Ramos (cell line): Measurements from ENCODE around the gene MMP25.

Experiments
- in situ Hi-C: fragments of 300-500 bp; cut with MboI; formaldehyde crosslinking; loops from one replicate; pipeline ENCODE4 v1.14.3; 2022; ENCODE audit warnings: low sequenced_read_pairs; ENCODE audit not compliant: unreplicated experiment

Gene MMP25

GRCh38 chr16:3045758-3046640 lies at the start of gene MMP25:
TSS of gene MMP25 (plus strand) at chr16:3046561. CDS start at chr16:3046918, 357 bp downstream.
- in situ Hi-C loops, result no loop called here

- in situ Hi-C loops, result no loop called here
These were observed 46.4 kb upstream of the MMP25 start for GRCh38 chr16:2999929-3000328.

GRCh38 chr16:3000540-3000939 lies 45.8 kb upstream of the MMP25 start:
- in situ Hi-C loops, result no loop called here

GRCh38 chr16:3001316-3001715 lies 45.0 kb upstream of the MMP25 start:
- in situ Hi-C loops, result no loop called here

- in situ Hi-C loops, result no loop called here
These were observed 42.6 kb upstream of the MMP25 start for GRCh38 chr16:3003582-3004270.

- in situ Hi-C loops, result no loop called here
These were observed 42.0 kb upstream of the MMP25 start for GRCh38 chr16:3004319-3004718.

- in situ Hi-C loops, result no loop called here
These were observed 41.5 kb upstream of the MMP25 start for GRCh38 chr16:3004781-3005284.

- in situ Hi-C loops, result no loop called here
These were observed 39.1 kb upstream of the MMP25 start for GRCh38 chr16:3007059-3007956.

GRCh38 chr16:3007957-3008689 lies 38.2 kb upstream of the MMP25 start:
- in situ Hi-C loops, result no loop called here

GRCh38 chr16:3008690-3009037 lies 37.7 kb upstream of the MMP25 start:
- in situ Hi-C loops, result no loop called here

GRCh38 chr16:3009568-3010390 lies 36.6 kb upstream of the MMP25 start:
- in situ Hi-C loops, result no loop called here

GRCh38 chr16:3010510-3010909 lies 35.9 kb upstream of the MMP25 start:
- in situ Hi-C loops, result no loop called here

- in situ Hi-C loops, result no loop called here
These were observed 34.1 kb upstream of the MMP25 start for GRCh38 chr16:3012246-3012645.

- in situ Hi-C loops, result no loop called here
These were observed 33.4 kb upstream of the MMP25 start, which contains the start of gene CLDN9 for GRCh38 chr16:3012828-3013420. TSS of gene CLDN9 (plus strand) at chr16:3012923. CDS start at chr16:3013363, 440 bp downstream.

- in situ Hi-C loops, result no loop called here
These were observed 32.8 kb upstream of the MMP25 start for GRCh38 chr16:3013491-3013951.

- in situ Hi-C loops, result no loop called here
These were observed 32.2 kb upstream of the MMP25 start for GRCh38 chr16:3013998-3014690.

- in situ Hi-C loops, result no loop called here
These were observed 31.4 kb upstream of the MMP25 start for GRCh38 chr16:3014971-3015370.
